Measurements from ENCODE around the gene CARF.
A peak's percentile ranks its signal among the peaks of the same experiment; 100 is the strongest.

DNA sequence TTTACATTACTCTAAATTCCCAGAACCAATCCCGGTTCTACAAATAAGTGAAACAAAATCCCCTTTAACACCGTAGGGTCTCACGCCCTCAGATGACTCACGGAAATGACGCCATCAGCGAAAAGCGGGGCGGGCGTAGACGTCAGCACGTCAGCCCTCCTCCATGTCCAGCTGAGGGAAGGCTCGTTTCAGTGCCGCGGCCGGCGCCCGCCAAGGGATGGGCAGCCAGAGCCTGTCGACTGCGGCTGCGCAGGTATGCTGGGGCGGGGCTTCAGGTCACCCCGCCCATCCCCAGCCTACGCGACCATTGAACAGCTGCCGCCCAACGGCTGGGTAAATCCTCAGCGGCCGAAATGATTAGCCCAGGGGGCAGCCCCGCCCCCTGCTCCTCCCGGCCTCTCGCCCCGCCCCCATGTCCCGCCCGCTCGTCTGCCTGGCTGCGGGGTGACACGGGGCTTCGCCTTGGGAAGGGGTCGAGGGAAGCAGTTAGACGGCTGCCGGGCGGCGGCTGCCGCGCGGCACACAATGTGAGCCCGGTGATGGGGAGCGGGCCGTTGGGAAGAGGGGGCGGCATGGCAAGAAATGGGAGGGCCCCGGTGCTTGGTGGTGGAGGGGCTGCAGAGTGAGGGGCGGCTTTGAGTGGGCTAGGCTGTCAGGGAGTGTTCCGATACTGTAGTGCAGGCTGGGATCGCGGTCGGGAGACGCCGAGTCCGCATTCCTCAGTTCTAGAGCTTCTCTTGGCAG lies 102.6 kb downstream of the CARF start, which contains the start of gene NBEAL1:
- TF ChIP-seq, protein P1, sequence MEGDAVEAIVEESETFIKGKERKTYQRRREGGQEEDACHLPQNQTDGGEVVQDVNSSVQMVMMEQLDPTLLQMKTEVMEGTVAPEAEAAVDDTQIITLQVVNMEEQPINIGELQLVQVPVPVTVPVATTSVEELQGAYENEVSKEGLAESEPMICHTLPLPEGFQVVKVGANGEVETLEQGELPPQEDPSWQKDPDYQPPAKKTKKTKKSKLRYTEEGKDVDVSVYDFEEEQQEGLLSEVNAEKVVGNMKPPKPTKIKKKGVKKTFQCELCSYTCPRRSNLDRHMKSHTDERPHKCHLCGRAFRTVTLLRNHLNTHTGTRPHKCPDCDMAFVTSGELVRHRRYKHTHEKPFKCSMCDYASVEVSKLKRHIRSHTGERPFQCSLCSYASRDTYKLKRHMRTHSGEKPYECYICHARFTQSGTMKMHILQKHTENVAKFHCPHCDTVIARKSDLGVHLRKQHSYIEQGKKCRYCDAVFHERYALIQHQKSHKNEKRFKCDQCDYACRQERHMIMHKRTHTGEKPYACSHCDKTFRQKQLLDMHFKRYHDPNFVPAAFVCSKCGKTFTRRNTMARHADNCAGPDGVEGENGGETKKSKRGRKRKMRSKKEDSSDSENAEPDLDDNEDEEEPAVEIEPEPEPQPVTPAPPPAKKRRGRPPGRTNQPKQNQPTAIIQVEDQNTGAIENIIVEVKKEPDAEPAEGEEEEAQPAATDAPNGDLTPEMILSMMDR (IDR thresholded peaks at IDR 0.05), result no peak
- no peak for TF ChIP-seq TCF12 (IDR thresholded peaks at IDR 0.05)
- TF ChIP-seq EZH2phosphoT487 (IDR thresholded peaks at IDR 0.05; ENCODE audit: borderline replicate concordance, low read depth), result no peak
- TF ChIP-seq FOXM1 (IDR thresholded peaks at IDR 0.05; ENCODE audit: low read depth), result no peak
- TF ChIP-seq TAF1 (IDR thresholded peaks at IDR 0.05; ENCODE audit: borderline replicate concordance, low read depth, low read length), result peak; percentile 13; the same call in 1 of the 2 replicates
- TF ChIP-seq, protein P2, sequence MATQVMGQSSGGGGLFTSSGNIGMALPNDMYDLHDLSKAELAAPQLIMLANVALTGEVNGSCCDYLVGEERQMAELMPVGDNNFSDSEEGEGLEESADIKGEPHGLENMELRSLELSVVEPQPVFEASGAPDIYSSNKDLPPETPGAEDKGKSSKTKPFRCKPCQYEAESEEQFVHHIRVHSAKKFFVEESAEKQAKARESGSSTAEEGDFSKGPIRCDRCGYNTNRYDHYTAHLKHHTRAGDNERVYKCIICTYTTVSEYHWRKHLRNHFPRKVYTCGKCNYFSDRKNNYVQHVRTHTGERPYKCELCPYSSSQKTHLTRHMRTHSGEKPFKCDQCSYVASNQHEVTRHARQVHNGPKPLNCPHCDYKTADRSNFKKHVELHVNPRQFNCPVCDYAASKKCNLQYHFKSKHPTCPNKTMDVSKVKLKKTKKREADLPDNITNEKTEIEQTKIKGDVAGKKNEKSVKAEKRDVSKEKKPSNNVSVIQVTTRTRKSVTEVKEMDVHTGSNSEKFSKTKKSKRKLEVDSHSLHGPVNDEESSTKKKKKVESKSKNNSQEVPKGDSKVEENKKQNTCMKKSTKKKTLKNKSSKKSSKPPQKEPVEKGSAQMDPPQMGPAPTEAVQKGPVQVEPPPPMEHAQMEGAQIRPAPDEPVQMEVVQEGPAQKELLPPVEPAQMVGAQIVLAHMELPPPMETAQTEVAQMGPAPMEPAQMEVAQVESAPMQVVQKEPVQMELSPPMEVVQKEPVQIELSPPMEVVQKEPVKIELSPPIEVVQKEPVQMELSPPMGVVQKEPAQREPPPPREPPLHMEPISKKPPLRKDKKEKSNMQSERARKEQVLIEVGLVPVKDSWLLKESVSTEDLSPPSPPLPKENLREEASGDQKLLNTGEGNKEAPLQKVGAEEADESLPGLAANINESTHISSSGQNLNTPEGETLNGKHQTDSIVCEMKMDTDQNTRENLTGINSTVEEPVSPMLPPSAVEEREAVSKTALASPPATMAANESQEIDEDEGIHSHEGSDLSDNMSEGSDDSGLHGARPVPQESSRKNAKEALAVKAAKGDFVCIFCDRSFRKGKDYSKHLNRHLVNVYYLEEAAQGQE (IDR thresholded peaks at IDR 0.05; ENCODE audit: low read depth, low read length), result no peak
- TF ChIP-seq JUND (IDR thresholded peaks at IDR 0.05), result peak; percentile 47; the same call in 1 of the 2 replicates
- TF ChIP-seq SMC3 (IDR thresholded peaks at IDR 0.05; ENCODE audit: low read depth, low read length), result no peak
- TF ChIP-seq, protein P3, sequence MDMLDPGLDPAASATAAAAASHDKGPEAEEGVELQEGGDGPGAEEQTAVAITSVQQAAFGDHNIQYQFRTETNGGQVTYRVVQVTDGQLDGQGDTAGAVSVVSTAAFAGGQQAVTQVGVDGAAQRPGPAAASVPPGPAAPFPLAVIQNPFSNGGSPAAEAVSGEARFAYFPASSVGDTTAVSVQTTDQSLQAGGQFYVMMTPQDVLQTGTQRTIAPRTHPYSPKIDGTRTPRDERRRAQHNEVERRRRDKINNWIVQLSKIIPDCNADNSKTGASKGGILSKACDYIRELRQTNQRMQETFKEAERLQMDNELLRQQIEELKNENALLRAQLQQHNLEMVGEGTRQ (IDR thresholded peaks at IDR 0.05; ENCODE audit: borderline replicate concordance, low read depth, low read length), result no peak
- TF ChIP-seq MEF2A (IDR thresholded peaks at IDR 0.05; ENCODE audit: borderline replicate concordance, low read depth), result no peak
- TF ChIP-seq POLR2AphosphoS5 (IDR thresholded peaks at IDR 0.05; ENCODE audit: low read depth, low read length), result peak; percentile 7; the same call in 1 of the 2 replicates
- TF ChIP-seq RAD21 (IDR thresholded peaks at IDR 0.05; ENCODE audit: low read length), result no peak; the same call in 1 of the 2 replicates
- TF ChIP-seq CHD2 (IDR thresholded peaks at IDR 0.05; ENCODE audit: low read length, partially characterized antibody), result peak; percentile 42

Measured in SK-N-SH (cell line).